ENCODE measurements around the gene SALL3.

The SALL3 gene

DNA sequence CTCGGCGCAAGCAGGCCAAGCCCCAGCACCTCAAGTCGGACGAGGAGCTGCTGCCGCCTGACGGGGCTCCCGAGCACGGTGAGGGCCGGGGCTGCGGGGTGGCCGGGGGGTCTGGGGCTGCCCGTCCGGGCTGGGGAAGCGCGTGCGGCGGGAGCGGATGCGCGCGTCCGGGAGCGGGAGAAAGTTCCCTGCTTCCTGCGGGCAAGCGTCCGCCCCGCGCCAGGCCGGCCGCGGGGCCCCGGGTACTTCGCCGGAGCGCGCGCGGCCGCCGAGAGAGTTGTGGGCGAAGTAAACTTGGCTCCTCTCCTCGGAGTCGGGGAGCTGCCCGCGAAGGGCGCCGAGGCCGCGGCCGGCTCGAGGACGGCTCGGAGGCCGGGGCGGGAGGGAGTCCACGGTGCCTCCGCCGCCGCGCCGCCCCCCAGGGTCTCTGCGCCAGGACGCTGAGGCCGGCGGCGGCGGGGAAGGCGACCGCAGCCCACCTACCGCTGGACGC lies 707 bp downstream of the SALL3 start:
- DNase-seq (ENCODE audit: low read depth in 2 of 2): no peak

DNA sequence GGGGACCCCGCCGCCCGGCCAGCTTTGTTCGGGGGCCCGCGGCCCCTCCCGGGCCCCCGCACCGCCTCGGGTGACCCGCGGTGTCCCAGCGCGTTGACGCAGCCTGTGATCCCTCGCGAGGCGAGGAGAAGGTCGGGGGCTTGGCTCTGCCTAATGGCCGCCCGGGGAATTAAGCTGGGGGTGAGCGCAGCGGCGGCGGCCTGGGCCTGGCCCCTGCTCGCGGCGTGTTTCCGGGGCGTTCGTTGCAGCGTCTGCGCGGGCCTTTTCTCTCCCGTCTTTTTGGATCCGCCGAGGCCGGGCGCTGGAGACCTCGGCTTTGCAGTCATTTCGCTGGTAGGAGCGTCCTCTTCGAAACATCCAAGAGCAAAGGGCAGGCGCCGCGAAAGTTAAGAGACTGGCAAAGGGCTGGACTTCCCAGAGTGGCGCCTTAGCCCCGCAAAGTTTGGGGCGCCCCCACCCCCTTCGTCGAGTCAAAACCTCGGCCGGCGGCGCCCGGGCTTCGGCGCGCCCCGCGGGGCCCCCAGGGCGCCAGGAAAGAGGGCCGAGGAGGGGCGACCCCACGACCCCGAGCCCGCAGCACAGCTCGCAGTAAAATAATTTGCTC lies 1.3 kb downstream of the SALL3 start:
- no peak for DNase-seq (ENCODE audit: low read depth in 2 of 2)

GRCh38 chr18:78981394-78981831 lies 1.8 kb downstream of the SALL3 start:
- DNase-seq (ENCODE audit: low read depth in 2 of 2): no peak

DNA sequence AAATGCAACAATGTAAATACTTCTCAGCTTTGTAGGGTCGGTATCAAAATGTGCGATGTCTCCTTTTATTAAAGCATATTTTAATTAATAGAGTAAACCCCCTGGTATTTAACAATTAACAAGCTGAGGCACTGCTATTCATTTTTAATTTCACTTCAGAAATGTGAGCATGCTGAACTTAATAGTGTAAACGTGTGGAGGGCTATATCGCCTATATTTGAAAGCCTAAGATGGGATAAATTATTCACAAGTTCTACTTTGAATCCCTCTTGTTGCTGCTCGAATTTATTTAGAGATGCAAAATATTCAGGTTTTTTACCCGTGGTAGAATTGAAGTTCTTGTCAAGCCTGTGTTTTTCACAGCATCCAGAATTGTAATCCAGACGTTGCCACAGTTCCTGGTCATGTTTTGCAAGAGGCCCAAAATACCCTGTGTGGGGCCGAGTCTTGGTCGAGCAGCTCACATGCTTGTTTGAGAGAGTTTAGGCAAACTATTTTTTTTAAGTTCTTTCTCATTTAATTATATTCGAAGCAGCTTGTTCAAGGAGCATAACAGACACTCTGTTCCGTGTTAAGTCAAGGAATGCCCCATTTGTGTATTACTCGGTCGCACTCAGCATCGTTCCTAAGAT lies 2.5 kb downstream of the SALL3 start:
- DNase-seq (ENCODE audit: low read depth in 2 of 2): no peak

DNA sequence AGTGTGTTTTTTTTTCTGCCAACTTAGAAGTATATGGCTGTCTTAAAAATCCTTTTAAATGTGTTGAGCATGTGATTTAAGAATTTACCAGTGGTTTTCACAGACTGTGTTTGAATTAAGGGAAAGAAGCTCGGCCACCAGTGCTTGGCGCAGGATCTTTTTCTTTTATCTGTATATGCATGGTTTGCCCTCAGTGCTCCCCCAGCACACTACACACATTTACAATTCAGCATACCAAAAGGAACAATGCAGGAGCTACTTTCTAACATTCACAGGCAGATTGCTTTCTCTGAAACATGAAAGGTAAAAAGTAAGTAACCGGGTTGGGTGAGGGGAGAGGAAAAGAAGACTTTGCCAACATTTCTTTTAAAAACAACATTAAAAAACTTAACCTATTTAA lies 3.9 kb downstream of the SALL3 start:
- no peak for DNase-seq (ENCODE audit: low read depth in 2 of 2)

- no peak for DNase-seq (ENCODE audit: low read depth in 2 of 2)
Measured at GRCh38 chr18:78984941-78985784, 5.5 kb downstream of the SALL3 start.

- no peak for DNase-seq (ENCODE audit: low read depth in 2 of 2)
Measured at GRCh38 chr18:78986018-78986481, 6.4 kb downstream of the SALL3 start.

DNA sequence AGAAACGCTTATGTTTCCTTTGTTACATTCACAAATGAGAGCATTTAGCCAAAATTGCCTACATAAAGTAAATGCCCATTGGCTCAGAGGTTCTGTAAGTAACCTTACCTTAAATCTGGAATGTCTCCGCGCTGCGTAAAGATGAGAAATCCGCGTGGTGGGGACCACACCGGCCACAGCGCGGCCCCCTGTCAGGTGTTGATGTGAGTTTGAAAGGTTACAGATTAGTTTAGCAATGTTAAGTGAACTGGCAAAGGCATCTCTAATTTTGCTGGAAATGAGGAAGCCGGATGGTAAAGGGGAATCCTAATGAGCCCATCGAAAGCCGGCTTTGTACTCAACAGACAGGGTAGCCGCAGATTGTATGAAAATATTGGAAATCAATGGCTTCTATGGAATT lies 11.8 kb downstream of the SALL3 start:
- no peak for DNase-seq (ENCODE audit: low read depth in 2 of 2)

- no peak for DNase-seq (ENCODE audit: low read depth in 2 of 2)
Measured at GRCh38 chr18:78992041-78993011, 12.7 kb downstream of the SALL3 start.

DNA sequence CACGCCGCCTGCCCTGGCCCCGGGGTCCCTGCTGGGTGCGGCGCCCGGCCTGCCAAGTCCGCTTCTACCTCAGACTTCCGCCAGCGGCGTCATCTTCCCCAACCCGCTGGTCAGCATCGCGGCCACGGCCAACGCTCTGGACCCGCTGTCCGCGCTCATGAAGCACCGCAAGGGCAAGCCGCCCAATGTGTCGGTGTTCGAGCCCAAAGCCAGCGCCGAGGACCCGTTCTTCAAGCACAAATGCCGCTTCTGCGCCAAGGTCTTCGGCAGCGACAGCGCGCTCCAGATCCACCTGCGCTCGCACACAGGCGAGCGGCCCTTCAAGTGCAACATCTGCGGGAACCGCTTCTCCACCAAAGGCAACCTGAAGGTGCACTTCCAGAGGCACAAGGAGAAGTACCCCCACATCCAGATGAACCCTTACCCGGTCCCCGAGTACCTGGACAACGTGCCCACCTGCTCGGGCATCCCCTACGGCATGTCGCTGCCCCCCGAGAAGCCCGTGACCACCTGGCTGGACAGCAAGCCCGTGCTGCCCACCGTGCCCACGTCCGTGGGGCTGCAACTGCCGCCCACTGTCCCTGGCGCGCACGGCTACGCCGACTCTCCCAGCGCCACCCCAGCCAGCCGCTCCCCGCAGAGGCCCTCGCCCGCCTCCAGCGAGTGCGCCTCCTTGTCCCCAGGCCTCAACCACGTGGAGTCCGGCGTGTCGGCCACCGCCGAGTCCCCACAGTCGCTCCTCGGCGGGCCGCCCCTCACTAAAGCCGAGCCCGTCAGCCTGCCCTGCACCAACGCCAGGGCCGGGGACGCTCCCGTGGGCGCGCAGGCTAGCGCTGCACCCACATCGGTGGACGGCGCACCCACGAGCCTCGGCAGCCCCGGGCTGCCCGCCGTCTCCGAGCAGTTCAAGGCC lies 13.7 kb downstream of the SALL3 start:
- DNase-seq (ENCODE audit: low read depth in 2 of 2): no peak

DNA sequence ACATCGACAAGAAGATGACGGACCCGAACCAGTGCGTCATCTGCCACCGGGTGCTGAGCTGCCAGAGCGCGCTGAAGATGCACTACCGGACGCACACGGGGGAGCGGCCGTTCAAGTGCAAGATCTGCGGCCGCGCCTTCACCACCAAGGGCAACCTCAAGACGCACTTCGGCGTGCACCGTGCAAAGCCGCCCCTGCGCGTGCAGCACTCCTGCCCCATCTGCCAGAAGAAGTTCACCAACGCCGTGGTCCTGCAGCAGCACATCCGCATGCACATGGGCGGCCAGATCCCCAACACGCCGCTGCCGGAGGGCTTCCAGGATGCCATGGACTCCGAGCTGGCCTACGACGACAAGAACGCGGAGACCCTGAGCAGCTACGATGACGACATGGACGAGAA lies 14.4 kb downstream of the SALL3 start:
- no peak for DNase-seq (ENCODE audit: low read depth in 2 of 2)

- DNase-seq (ENCODE audit: low read depth in 2 of 2): no peak
Measured at GRCh38 chr18:78994531-78994930, 14.9 kb downstream of the SALL3 start.

DNA sequence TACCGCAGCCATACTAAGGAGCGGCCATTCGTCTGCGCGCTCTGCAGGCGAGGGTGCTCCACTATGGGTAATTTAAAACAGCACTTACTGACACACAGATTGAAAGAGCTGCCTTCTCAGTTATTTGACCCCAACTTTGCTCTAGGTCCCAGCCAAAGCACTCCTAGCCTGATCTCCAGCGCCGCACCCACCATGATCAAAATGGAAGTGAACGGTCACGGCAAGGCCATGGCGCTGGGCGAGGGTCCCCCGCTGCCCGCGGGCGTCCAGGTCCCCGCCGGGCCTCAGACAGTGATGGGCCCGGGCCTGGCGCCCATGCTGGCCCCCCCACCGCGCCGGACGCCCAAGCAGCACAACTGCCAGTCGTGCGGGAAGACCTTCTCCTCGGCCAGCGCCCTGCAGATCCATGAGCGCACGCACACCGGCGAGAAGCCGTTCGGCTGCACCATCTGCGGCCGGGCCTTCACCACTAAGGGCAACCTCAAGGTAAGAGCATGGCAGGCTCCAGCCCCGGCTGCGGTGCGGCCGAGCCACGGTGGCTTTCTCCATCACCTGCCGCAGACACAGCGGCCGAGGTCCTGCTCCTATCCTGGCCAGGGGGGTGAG lies 15.5 kb downstream of the SALL3 start:
- no peak for DNase-seq (ENCODE audit: low read depth in 2 of 2)

GRCh38 chr18:78995740-78996395 lies 16.2 kb downstream of the SALL3 start:
- no peak for DNase-seq (ENCODE audit: low read depth in 2 of 2)

DNA sequence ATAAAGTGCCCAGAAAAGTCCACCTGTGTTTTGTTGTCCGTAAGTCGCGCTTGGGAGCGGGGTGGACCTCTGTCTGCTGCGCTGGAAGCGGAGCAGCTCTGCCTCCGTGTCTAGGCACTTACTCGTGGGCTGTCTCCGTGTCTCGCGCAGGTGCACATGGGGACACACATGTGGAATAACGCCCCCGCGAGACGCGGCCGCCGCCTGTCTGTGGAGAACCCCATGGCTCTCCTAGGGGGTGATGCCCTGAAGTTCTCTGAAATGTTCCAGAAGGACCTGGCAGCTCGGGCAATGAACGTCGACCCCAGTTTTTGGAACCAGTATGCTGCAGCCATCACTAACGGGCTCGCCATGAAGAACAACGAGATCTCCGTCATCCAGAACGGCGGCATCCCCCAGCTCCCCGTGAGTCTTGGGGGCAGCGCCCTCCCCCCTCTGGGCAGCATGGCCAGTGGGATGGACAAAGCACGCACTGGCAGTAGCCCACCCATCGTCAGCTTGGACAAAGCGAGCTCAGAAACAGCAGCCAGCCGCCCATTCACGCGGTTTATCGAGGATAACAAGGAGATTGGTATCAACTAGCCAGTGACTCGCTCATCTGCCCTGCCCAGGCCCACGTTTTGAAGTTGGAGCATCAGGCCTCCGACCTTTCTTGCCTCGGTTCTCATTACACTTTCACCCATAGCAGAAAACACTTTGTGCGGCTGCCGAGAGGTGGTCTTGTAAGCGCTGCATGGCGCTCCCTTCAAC lies 17.3 kb downstream of the SALL3 start:
- DNase-seq (ENCODE audit: low read depth in 2 of 2): no peak

DNA sequence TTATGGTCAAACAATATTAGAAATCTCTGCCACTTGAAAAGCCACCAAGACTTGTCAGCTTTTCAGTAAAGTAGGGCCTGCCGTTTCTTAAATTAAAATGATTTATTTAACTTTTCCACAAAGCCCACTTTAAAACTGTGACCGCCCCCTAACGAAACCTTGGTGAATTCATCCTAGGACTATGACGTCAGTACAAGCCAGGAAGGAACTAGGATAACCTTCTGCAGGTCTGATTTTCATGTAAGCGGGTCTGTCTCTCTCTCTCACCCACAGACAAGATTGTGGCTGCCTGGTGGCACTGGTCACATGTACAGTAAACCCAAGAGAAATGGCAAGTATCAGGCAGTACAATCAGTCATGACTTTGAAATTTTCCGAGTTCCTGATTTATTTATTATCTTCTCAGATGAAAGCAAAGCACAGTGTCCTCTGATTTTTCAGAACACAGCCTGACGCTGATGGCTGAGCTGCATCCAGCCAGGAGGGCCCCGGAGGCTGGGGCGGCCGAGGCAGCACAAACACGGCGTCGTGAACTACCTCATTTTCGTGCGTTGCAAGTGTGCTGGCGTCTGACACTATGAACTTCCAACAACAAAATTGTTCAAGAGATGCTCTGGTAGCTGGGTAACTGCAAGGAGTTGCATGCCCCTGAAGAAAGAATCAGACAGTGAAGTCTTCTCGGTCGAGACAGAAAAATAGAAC lies 18.9 kb downstream of the SALL3 start:
- no peak for DNase-seq (ENCODE audit: low read depth in 2 of 2)

DNA sequence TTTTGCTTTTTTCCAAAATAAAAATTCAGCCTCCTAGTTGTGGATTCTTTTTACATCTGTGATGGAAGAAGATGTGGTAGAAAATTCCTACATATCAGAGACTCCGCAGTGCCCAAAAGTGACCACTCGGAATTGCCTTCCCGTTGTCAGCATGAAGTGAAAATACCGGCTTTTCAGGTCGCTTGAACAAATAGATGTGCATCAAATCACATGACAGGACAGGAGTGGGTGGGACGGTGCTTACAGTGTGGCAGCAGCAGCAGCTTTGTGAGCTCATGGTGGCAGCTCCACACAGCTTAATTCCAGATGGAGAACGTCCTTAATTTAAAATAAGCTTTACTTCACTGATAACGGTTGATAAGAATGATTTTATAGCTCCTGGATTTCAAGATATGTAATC lies 20.3 kb downstream of the SALL3 start:
- DNase-seq (ENCODE audit: low read depth in 2 of 2): no peak

DNA sequence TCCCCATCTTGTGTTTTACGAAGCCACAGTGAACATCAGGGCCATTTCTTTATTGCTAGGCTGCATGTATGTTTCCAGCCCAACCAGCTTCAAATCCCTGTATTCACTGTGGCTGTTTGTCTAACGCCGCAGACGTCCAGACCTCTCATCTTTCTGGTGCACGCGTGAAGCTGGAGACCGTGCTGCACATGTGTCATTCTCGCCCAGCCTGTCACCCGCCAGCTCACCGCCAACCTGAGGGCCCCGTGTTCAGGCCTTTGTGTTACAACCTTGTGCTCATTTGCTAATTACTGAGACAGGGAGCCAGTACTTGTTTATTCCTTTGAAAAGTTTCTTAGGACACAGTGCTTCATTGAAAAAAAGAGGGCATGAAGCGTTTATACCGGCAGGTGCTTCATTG lies 21.4 kb downstream of the SALL3 start:
- DNase-seq (ENCODE audit: low read depth in 2 of 2): no peak
